Measurements from ENCODE around the gene EPAS1.

GRCh38 chr2:46389417-46389916 is 92.3 kb downstream of the EPAS1 start:
- no peak for TF ChIP-seq TEAD4 (CRISPR knock-in tag; IDR thresholded peaks at IDR 0.05)
- TF ChIP-seq NR1H2 (CRISPR knock-in tag; IDR thresholded peaks at IDR 0.05) = no peak
- no peak for TF ChIP-seq FOXK1 (CRISPR knock-in tag; IDR thresholded peaks at IDR 0.05)
- TF ChIP-seq ATF3 (CRISPR knock-in tag; conservative IDR thresholded peaks at IDR 0.05) = no peak
- TF ChIP-seq, protein P1, sequence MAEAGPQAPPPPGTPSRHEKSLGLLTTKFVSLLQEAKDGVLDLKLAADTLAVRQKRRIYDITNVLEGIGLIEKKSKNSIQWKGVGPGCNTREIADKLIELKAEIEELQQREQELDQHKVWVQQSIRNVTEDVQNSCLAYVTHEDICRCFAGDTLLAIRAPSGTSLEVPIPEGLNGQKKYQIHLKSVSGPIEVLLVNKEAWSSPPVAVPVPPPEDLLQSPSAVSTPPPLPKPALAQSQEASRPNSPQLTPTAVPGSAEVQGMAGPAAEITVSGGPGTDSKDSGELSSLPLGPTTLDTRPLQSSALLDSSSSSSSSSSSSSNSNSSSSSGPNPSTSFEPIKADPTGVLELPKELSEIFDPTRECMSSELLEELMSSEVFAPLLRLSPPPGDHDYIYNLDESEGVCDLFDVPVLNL (CRISPR knock-in tag; IDR thresholded peaks at IDR 0.05; ENCODE audit: borderline replicate concordance, low read depth) = no peak
- TF ChIP-seq CTCF (IDR thresholded peaks at IDR 0.05) = no peak
- no peak for TF ChIP-seq ZNF121 (CRISPR knock-in tag; IDR thresholded peaks at IDR 0.05)

Data from WTC11 (cell line).